Glutamatergic neuron (in vitro differentiated cells): ENCODE results near the gene NTRK2. TPM values are rescaled to one million over a fixed set of nuclear protein-coding genes. Genes with fewer than 3 reads are reported as not detected.

Experiments used
- DNase-seq: peaks from one replicate; pipeline ENCODE4 v3.0.0; 2022
- H3K27ac Mint-ChIP-seq: one replicate; pipeline ENCODE4 v1.8.0; 2020; ENCODE audit warnings: mild to moderate bottlenecking, mixed read lengths, inconsistent platforms; ENCODE audit not compliant: unreplicated experiment
- H3K27me3 Mint-ChIP-seq: one replicate; pipeline ENCODE4 v1.8.0; 2020; ENCODE audit warnings: mild to moderate bottlenecking, moderate library complexity, mixed read lengths, inconsistent platforms; ENCODE audit not compliant: unreplicated experiment
- H3K36me3 Mint-ChIP-seq: one replicate; pipeline ENCODE4 v1.8.0; 2020; ENCODE audit warnings: mild to moderate bottlenecking, mixed read lengths, inconsistent platforms; ENCODE audit not compliant: unreplicated experiment
- H3K4me1 Mint-ChIP-seq: one replicate; pipeline ENCODE4 v1.8.0; 2020; ENCODE audit warnings: mild to moderate bottlenecking, low read depth, mixed read lengths, inconsistent platforms; ENCODE audit not compliant: unreplicated experiment
- H3K4me3 Mint-ChIP-seq: one replicate; pipeline ENCODE4 v1.8.0; 2020; ENCODE audit warnings: mild to moderate bottlenecking, mixed read lengths, inconsistent platforms; ENCODE audit not compliant: unreplicated experiment
- H3K9me3 Mint-ChIP-seq: one replicate; pipeline ENCODE4 v1.8.0; 2020; ENCODE audit warnings: mild to moderate bottlenecking, moderate library complexity, mixed read lengths, inconsistent platforms; ENCODE audit not compliant: unreplicated experiment
- CTCF ChIP-seq: fragments of 200-600 bp; sonication (generic); IDR thresholded peaks from one replicate; pipeline ENCODE4 v1.5.0; 2021; ENCODE audit not compliant: partially characterized antibody, unreplicated experiment
- total RNA-seq: library from RNA; stranded (reverse); fragmentation: NEBNext Ultra II Directional; extraction: Animal tissue kit (Norgen Biotek cat#: 25700); gene quantifications from one replicate; pipeline ENCODE4 v1.2.1, GENCODE V29; 2021; ENCODE audit not compliant: unreplicated experiment

The NTRK2 gene
- total RNA-seq, 1 donor from 2014 or later = 2.1 TPM

GRCh38 chr9:84748112-84748511 lies 78.6 kb downstream of the NTRK2 start:
- H3K36me3 Mint-ChIP-seq = no peaks in the 10 kb centered on the region
- TF ChIP-seq CTCF = no peak
- no peak overlapping the region for H3K4me3 Mint-ChIP-seq
- H3K27me3 Mint-ChIP-seq = no peaks in the 10 kb centered on the region
- no peak overlapping the region for H3K27ac Mint-ChIP-seq
- no peak for DNase-seq
- H3K4me1 Mint-ChIP-seq = no peaks in the 10 kb centered on the region
- H3K9me3 Mint-ChIP-seq = no peaks in the 10 kb centered on the region

DNA sequence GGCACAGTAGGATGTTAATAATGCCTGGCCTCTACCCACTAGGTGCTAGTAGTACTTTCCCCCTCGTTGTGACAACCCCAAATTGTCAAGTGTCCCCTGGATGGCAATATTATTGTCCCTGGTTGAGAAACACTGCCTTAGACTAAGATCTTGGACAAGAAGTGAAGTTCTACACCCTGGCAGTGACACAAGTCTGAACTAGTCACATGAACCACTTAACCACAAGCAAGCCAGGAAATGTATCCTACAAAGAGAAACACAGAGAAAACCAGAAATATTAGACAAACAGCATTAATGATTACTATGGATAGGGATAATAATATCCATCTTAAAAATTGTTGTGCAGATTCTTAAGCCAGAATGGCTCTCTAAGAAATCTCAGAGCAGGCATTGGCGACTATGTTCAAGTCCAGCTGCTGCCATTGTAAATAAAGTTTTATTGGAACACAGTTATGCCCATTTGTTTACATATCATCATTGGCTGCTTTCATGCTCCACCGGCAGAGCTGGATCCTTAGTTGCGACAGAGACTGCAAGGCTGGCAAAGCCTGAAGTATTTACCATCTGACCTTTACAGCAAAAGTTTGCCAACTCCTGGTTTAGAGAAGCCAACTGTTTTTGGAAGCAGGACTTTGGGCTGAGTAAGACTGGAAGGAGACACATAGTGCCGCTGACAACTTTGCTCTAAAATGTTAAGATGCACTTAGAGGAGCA lies 80.8 kb downstream of the NTRK2 start:
- no peak for DNase-seq
- Mint-ChIP-seq H3K9me3 (no peaks in the 10 kb centered on the region), H3K27ac (no peak overlapping the region), H3K4me3 (no peak overlapping the region), H3K36me3 (no peaks in the 10 kb centered on the region), H3K4me1 (no peaks in the 10 kb centered on the region), H3K27me3 (no peaks in the 10 kb centered on the region)
- TF ChIP-seq CTCF = no peak

DNA sequence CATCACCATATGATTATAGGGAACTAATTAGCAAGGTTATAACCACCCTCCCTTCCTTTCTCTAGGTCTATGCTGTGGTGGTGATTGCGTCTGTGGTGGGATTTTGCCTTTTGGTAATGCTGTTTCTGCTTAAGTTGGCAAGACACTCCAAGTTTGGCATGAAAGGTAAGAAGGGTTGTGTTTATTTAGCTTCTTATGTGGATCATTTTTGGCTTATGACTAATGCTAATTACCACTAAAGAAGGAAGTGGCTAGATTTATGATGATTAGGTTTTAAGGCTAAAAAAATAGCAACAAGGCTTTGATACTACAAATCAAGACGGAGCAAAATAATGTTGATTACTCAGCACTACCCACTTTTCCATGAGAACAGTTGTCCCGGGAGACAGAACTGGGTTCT lies 82.4 kb downstream of the NTRK2 start:
- H3K27me3 Mint-ChIP-seq = no peaks in the 10 kb centered on the region
- TF ChIP-seq CTCF = no peak
- H3K4me1 Mint-ChIP-seq = no peaks in the 10 kb centered on the region

DNA sequence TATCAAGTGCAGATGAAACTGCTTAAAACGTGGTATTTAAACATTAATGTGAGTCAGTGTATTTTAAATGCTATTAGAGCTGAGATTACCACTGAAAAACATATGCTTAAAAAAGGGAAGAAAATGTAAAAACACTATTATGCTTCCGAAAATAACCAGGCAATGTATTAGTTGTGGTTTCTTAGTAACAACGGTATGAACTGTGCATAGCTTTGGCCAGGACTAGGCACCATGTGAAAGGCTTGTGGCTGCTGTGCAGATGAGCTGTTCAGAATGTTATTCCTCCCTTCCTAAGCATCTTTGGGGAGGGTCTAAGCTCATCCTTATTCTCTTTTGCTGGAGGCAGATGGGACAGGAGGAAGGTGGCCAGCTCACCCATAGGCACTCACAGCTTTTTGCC lies 84.9 kb downstream of the NTRK2 start:
- Mint-ChIP-seq H3K36me3 (no peaks in the 10 kb centered on the region), H3K27ac (no peak overlapping the region), H3K4me1 (no peaks in the 10 kb centered on the region), H3K9me3 (no peaks in the 10 kb centered on the region), H3K4me3 (no peak overlapping the region), H3K27me3 (no peaks in the 10 kb centered on the region)
- no peak for DNase-seq
- TF ChIP-seq CTCF = no peak

More for the DNA sequence above, 82.4 kb downstream of the NTRK2 start:
- no peak overlapping the region for H3K27ac Mint-ChIP-seq
- no peak overlapping the region for H3K4me3 Mint-ChIP-seq
- H3K36me3 Mint-ChIP-seq = no peaks in the 10 kb centered on the region
- no peaks in the 10 kb centered on the region for H3K9me3 Mint-ChIP-seq
- DNase-seq = no peak

- TF ChIP-seq CTCF = no peak
- H3K36me3 Mint-ChIP-seq = no peaks in the 10 kb centered on the region
- no peak for DNase-seq
- no peak overlapping the region for H3K27ac Mint-ChIP-seq
- H3K4me1 Mint-ChIP-seq = no peaks in the 10 kb centered on the region
- H3K27me3 Mint-ChIP-seq = no peaks in the 10 kb centered on the region
- no peak overlapping the region for H3K4me3 Mint-ChIP-seq
- H3K9me3 Mint-ChIP-seq = no peaks in the 10 kb centered on the region
These were observed 85.4 kb downstream of the NTRK2 start for GRCh38 chr9:84754881-84755280.
